HG03060 (cell line): ENCODE data around the gene HOPX.
"Not testable (repeated sequence)": the region's sequence is repeated elsewhere in the genome, so short reads cannot be mapped to it uniquely, and the experiment has no call there.

ENCODE experiments used
- ATAC-seq: cut with Tn5 transposase; IDR thresholded peaks from one replicate; pipeline ENCODE4 v1.9.1; 2021; ENCODE audit warnings: low read depth, moderate number of reproducible peaks; ENCODE audit not compliant: unreplicated experiment

Gene HOPX

GRCh38 chr4:56689201-56689969 lies 8.3 kb upstream of the HOPX start:
- no peak for ATAC-seq

- no peak for ATAC-seq
These were observed 7.1 kb upstream of the HOPX start for GRCh38 chr4:56688094-56688647.

DNA sequence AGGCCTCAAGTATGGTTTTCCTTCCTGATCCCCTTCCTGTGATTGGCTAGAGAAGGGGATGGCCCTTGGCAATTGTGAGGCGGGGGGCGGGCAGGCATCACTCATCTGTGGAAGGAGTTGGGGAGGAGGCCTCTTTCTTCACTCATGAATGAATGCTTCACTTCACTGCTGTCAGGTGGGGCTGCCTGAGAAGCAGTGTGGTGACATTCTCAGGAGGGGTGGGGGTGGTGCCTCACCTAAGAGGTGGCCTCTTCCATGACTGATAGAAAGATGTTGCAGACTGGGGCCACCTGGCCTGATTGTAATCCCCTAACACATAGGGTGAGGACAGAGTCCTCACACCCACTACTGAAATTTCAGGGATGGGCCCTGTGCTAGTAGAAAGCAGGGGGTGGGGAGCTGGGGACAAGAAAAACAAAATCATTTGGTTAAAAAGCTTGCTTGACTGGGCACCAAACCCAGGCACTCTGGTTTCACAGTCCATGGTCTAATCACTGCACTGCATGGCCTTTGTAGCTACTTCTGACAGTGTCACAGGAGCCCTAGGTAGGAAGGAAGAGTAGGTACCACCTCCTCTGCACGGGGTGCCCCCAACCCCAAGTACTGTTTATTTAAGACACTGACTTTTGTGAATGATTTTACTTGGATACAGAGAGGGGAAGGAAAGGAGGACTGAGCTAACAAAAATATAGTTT lies 5.6 kb upstream of the HOPX start:
- ATAC-seq = no peak

DNA sequence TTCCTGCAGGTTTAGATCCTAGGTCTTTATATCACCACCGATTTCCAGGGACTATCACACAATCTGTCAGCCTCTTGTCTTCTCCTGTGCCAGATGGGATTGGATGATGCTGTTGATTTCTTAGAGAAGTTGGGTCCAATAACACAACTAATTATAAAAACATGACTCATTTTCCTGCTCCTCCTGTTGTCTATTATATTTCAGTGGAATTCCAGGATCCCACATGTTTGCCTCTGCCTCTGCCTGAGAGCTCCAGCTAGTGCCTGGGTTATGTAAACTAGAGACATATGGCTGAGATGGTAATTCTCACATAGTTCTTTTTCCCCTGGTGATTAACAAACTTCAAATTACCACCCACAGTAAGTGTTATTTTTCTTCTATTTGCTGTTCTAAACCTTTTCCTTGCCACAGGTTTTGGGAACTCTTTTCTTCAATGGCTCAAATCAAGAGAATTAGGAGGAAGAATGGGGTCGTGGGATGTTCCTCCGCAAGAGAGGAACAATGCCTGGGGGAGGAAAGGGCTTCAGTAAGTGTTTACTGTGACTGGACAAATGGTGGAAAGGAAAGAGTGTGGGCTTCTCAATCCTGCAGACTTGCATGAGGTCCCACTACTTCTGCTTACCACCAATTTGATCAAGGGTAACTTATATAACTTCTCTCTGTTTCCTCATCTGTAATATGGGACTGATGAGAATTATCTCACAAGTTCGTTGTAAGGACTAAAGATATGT lies 3.4 kb upstream of the HOPX start:
- no peak for ATAC-seq

- ATAC-seq = no peak
These were observed 2.4 kb upstream of the HOPX start for GRCh38 chr4:56683455-56683854.

GRCh38 chr4:56681853-56682525 lies 893 bp upstream of the HOPX start:
- no peak for ATAC-seq

GRCh38 chr4:56680266-56680665 lies 830 bp downstream of the HOPX start:
- no peak for ATAC-seq

- ATAC-seq = no peak
These were observed 3.4 kb downstream of the HOPX start for GRCh38 chr4:56677711-56678110.

DNA sequence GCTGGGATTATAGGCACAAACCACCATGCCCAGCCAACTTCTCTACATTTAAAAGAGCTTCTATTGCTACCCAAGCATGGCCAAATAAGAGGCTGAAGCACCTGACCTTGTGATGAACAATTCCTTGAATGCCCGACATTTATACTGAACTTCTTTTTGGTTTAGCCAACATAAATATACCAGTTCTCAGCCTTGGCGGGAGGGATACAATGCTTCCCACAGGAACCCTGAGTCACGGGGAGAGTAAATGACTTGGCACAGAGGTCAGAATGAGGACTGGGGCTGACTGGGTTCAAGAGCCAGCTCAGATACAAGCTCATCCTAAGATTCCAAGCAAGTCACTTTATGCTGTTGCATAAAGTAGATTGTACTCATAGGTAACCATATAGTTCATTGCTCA lies 6.1 kb downstream of the HOPX start:
- ATAC-seq = no peak

DNA sequence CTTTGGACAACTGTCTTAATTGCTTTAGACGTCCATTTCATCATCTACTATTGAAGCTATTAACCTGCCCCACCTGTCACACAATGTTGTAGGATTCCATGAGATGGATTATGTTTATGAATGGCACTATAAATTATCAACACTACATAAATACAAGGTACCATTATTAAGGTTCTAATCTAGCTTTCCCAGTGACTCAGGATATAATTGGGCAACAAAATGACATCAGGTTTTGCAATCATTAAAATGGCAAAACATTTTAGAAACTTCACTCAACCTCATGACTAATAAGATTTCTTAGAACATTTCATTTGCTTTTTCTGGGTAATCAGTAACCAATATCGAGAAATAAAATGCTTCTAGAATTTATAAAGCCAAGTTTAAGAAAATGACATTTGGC lies 9.2 kb downstream of the HOPX start:
- ATAC-seq = no peak

DNA sequence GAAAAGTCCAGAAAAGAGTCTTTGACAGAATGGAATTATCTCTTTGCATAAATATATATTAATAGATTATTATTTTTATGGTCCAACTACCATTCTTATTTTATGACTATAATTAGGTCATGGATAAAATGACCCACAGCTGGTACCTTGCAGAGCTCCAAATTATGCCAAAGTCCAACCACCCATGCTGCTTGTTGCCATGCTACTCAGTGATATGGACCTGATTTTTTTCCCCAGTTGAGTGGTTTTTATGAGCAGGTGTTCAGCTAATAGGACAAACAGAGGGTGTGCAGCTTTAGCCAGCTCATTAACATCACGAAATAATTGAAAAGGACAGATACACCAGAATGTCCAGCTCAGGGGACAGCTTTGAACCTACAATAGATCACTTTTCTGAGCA lies 9.7 kb downstream of the HOPX start:
- no peak for ATAC-seq

DNA sequence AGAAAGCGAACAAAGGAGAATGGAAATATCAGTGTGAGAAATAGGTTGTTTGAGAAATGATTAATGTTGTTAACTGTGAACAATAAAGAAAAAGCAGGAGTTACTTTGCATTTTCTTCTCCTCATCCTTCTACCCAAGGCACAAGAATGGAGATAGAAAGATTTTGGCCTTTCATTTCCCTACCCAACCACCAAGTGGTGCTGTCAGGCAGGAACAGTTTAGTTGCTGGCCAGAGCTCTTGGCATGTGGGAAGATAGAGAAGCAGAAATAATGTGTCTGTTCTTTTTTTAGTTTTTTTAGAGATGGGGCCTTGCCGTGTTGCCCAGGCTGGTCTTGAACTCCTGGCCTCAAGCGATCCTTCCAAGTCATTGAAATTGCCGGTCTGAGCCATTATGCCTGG lies 12.8 kb downstream of the HOPX start:
- no peak for ATAC-seq

- not testable (repeated sequence) for ATAC-seq
These were observed 13.7 kb downstream of the HOPX start for GRCh38 chr4:56667396-56667795.

DNA sequence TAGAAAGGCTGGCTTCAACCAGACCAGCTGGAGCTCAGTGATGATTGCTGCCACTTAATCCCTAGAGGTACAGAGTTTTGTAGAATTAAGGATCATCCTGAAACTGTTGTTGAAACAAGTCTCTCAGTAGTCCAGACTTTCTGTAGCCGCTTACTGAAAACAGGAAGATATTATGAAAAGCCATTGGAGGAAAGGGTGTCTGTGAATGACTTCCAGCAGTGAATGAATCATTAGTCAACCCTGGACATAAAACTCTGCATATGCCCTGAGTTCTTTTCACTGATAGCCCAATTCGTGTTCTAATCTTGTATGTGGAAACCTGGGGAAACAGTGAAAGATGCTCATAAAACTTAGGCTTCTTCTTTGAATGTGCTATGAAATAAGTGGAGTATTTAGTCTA lies 14.8 kb downstream of the HOPX start:
- ATAC-seq = no peak

DNA sequence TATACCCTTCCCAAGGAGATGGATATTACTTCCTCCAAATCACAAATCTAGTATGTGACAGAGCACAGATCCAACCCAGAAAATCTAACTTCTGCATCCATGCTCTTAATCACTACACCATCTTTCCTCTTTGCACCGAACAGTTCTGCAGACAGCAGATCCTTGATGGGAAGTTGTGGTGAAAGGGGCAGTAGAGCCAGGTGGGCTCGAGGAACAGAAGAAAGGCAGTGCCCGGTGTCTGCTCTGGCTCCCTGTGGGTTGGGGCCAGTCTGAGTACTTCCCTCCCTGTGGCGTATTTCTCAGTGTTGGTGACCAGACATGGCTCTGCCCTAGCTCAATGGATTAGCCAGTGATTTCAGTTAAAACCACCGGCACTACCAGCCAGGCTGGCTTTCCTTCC lies 15.3 kb downstream of the HOPX start:
- ATAC-seq = no peak

GRCh38 chr4:56662782-56663468 lies 18.2 kb downstream of the HOPX start:
- ATAC-seq = no peak

- ATAC-seq = no peak
These were observed 21.1 kb downstream of the HOPX start for GRCh38 chr4:56659946-56660345.

- no peak for ATAC-seq
These were observed 22.6 kb downstream of the HOPX start for GRCh38 chr4:56658528-56658927.

GRCh38 chr4:56657818-56658217 lies 23.3 kb downstream of the HOPX start:
- no peak for ATAC-seq

DNA sequence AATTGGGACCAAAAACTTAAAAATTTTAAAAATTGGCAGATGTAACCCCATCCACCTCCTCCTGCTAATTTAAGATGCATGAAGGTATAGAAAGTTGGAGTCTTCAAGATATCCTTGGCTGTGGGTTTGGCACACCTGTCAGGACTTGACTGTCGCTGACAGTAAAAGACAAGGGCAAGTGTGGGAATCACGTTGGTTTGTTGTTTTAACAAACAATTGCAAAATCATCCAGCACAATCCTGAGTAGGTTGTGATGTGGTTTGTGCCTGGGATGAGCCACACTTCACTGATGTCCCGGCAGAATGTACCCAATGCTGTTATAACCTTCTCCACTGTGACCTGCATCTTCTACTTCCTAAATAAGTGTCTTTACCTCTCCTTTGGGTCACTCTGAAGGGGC lies 24.0 kb downstream of the HOPX start:
- ATAC-seq = no peak
